Keratinocyte (primary cell): ENCODE measurements around the gene ATPAF1.

ENCODE experiments used
- EZH2 ChIP-seq: IDR thresholded peaks from one replicate; pipeline ENCODE4 v1.6.1; 2012; ENCODE audit warnings: inconsistent platforms, mild to moderate bottlenecking, low read length, moderate library complexity
- TF ChIP-seq, protein P1 (sequence below), 3 experiments: IDR thresholded peaks in 1 of 3; conservative IDR thresholded peaks in 1 of 3; optimal IDR thresholded peaks in 1 of 3; 2 replicates in 2 of 3; 3 replicates in 1 of 3; pipeline versions ENCODE3 to v1.5.1; 2011; ENCODE audit warnings: low read length in 3 of 3, mild to moderate bottlenecking in 3 of 3, moderate library complexity in 2 of 3, control low read depth in 1 of 3, inconsistent platforms in 1 of 3; ENCODE audit not compliant: insufficient read depth in 2 of 3; ENCODE audit errors: extremely low read depth in 1 of 3

DNA sequence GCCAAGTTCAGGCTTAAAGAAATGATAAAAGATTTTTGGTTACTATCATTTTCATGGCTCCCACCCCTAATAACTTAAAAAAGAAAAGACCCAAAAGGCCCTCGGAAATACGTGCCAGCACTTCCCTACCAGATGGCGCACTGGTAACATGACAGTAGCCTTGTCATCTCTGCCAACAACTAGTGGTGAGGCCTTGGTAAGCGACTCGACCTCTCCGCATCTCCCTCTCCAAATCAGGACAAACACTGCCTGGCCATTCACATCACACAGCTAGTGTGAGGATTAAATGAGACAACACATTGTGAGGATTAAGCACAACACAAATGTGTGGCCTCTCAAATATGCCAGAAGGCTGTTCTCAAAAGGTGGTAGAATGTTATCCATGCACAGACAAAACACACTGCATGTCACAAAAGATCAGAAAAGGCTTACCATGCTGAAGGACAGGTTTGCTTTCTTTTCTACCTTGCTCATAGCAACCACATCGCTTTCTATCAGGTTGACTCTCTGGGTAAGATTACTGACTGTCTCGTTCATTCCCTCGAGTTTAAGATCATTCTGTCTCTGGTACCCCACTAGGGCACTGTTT, 19.9 kb upstream of the ATPAF1 start:
- TF ChIP-seq, protein P1, sequence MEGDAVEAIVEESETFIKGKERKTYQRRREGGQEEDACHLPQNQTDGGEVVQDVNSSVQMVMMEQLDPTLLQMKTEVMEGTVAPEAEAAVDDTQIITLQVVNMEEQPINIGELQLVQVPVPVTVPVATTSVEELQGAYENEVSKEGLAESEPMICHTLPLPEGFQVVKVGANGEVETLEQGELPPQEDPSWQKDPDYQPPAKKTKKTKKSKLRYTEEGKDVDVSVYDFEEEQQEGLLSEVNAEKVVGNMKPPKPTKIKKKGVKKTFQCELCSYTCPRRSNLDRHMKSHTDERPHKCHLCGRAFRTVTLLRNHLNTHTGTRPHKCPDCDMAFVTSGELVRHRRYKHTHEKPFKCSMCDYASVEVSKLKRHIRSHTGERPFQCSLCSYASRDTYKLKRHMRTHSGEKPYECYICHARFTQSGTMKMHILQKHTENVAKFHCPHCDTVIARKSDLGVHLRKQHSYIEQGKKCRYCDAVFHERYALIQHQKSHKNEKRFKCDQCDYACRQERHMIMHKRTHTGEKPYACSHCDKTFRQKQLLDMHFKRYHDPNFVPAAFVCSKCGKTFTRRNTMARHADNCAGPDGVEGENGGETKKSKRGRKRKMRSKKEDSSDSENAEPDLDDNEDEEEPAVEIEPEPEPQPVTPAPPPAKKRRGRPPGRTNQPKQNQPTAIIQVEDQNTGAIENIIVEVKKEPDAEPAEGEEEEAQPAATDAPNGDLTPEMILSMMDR (optimal IDR thresholded peaks at IDR 0.05 in 1 of 3, IDR thresholded peaks at IDR 0.05 in 1 of 3, conservative IDR thresholded peaks at IDR 0.05 in 1 of 3; ENCODE audit: extremely low read depth in 1 of 3, insufficient read depth in 2 of 3, low read length in 3 of 3) = no peak
- TF ChIP-seq EZH2 = no peak
